Tibial nerve (tissue), 3 donors: ENCODE measurements around the gene RBP3.

Experiments
- CTCF ChIP-seq, 5 experiments: fragments of 200-600 bp in 3 of 5; fragments of 450-650 bp in 2 of 5; sonication (generic) in 3 of 5; IDR thresholded peaks; one replicate each; pipeline ENCODE4 v1.5.1; 2016 to 2019; ENCODE audit warnings: antibody characterized with exemption in 5 of 5, mild to moderate bottlenecking in 3 of 5, moderate library complexity in 2 of 5
- POLR2A ChIP-seq, 2 donors: fragments of 450-650 bp; IDR thresholded peaks; one replicate each; pipeline ENCODE4 v1.6.1; 2017; ENCODE audit warnings: antibody characterized with exemption in 2 of 2, mild to moderate bottlenecking in 2 of 2, moderate library complexity in 2 of 2

- TF ChIP-seq CTCF (IDR thresholded peaks at IDR 0.05) = no peak
- no peak for TF ChIP-seq POLR2A (IDR thresholded peaks at IDR 0.05)
Measured at GRCh38 chr10:47358457-47358856, 10.3 kb downstream of the RBP3 start.
